ENCODE measurements around the gene STK32A.
A peak's percentile ranks its signal among the peaks of the same experiment; 100 is the strongest.

The STK32A gene

GRCh38 chr5:147427521-147428401, 192.9 kb downstream of the STK32A start:
- peak; percentile 36 for DNase-seq

- DNase-seq: no peak
These were observed 195.8 kb downstream of the STK32A start for GRCh38 chr5:147430628-147431027.

GRCh38 chr5:147431586-147431985, 196.8 kb downstream of the STK32A start:
- DNase-seq: no peak

- DNase-seq: no peak
These were observed 197.5 kb downstream of the STK32A start for GRCh38 chr5:147432323-147432722.

- no peak for DNase-seq
These were observed 199.2 kb downstream of the STK32A start for GRCh38 chr5:147434049-147434448.

GRCh38 chr5:147436596-147436995, 201.8 kb downstream of the STK32A start:
- peak; percentile 50 for DNase-seq

GRCh38 chr5:147437161-147437596, 202.4 kb downstream of the STK32A start:
- DNase-seq: peak; percentile 65

All from inflammatory macrophage treated with lipopolysaccharide for 4 hours (primary cell).